ENCODE measurements around the gene TP53BP1.

Gene TP53BP1

GRCh38 chr15:43529587-43530345 lies 36.8 kb upstream of the TP53BP1 start:
- Histone ChIP-seq H3K9me2 (replicated peaks; ENCODE audit: low read depth, low read length) (no peaks in the 10 kb centered on the region), H4K20me1 (ENCODE audit: insufficient read depth, low read length, poor library complexity, severe bottlenecking) (no peaks in the 10 kb centered on the region), H3K9me3 (ENCODE audit: insufficient read depth, low read depth, low read length) (no peaks in the 10 kb centered on the region), H3K4me2 (ENCODE audit: low read depth, low read length, poor library complexity, severe bottlenecking) (no peak overlapping the region), H3K4me3 (ENCODE audit: low read length, poor library complexity, severe bottlenecking) (no peak overlapping the region), H3K36me3 (ENCODE audit: insufficient read depth, low read length) (peaks cover 12% of the 10 kb centered on the region; the same call in 1 of the 2 replicates), H3F3A (ENCODE audit: low read depth) (no peaks in the 10 kb centered on the region), H3K9ac (ENCODE audit: low read depth, low read length, poor library complexity, severe bottlenecking) (no peak overlapping the region), H3K79me2 (ENCODE audit: insufficient read depth, low read length) (no peaks in the 10 kb centered on the region), H3K4me1 (ENCODE audit: insufficient read depth, low read length, poor library complexity, severe bottlenecking) (no peaks in the 10 kb centered on the region), H2AFZ (ENCODE audit: low read length) (no peak overlapping the region), H3K27me3 (ENCODE audit: insufficient read depth, low read length, poor library complexity, severe bottlenecking) (no peaks in the 10 kb centered on the region)
- TF ChIP-seq, protein P1, sequence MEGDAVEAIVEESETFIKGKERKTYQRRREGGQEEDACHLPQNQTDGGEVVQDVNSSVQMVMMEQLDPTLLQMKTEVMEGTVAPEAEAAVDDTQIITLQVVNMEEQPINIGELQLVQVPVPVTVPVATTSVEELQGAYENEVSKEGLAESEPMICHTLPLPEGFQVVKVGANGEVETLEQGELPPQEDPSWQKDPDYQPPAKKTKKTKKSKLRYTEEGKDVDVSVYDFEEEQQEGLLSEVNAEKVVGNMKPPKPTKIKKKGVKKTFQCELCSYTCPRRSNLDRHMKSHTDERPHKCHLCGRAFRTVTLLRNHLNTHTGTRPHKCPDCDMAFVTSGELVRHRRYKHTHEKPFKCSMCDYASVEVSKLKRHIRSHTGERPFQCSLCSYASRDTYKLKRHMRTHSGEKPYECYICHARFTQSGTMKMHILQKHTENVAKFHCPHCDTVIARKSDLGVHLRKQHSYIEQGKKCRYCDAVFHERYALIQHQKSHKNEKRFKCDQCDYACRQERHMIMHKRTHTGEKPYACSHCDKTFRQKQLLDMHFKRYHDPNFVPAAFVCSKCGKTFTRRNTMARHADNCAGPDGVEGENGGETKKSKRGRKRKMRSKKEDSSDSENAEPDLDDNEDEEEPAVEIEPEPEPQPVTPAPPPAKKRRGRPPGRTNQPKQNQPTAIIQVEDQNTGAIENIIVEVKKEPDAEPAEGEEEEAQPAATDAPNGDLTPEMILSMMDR (conservative IDR thresholded peaks at IDR 0.05; ENCODE audit: low read length): no peak
- no peak for TF ChIP-seq EZH2phosphoT487 (IDR thresholded peaks at IDR 0.05; ENCODE audit: borderline replicate concordance)

DNA sequence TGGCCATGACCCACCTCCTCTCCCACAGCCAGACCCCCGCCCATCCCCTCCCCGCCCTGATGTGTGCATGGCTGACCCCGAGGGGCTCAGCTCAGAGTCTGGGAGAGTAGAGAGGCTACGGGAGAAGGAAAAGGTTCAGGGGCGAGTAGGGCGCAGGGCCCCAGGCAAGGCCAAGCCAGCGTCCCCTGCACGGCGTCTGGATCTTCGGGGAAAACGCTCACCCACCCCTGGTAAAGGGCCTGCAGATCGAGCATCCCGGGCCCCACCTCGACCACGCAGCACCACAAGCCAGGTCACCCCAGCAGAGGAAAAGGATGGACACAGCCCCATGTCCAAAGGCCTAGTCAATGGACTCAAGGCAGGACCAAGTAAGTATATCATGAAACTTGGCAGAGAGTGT lies 36.2 kb upstream of the TP53BP1 start:
- Histone ChIP-seq H2AFZ (ENCODE audit: low read length) (no peak overlapping the region), H3K36me3 (ENCODE audit: insufficient read depth, low read length) (peaks cover 6% of the 10 kb centered on the region; the same call in 1 of the 2 replicates), H3K79me2 (ENCODE audit: insufficient read depth, low read length) (no peaks in the 10 kb centered on the region), H3K9ac (ENCODE audit: low read depth, low read length, poor library complexity, severe bottlenecking) (no peak overlapping the region), H3K27me3 (ENCODE audit: insufficient read depth, low read length, poor library complexity, severe bottlenecking) (no peaks in the 10 kb centered on the region), H3K9me3 (ENCODE audit: insufficient read depth, low read depth, low read length) (no peaks in the 10 kb centered on the region), H4K20me1 (ENCODE audit: insufficient read depth, low read length, poor library complexity, severe bottlenecking) (no peaks in the 10 kb centered on the region), H3K4me1 (ENCODE audit: insufficient read depth, low read length, poor library complexity, severe bottlenecking) (no peaks in the 10 kb centered on the region), H3F3A (ENCODE audit: low read depth) (no peaks in the 10 kb centered on the region), H3K9me2 (replicated peaks; ENCODE audit: low read depth, low read length) (no peaks in the 10 kb centered on the region), H3K4me3 (ENCODE audit: low read length, poor library complexity, severe bottlenecking) (no peak overlapping the region), H3K4me2 (ENCODE audit: low read depth, low read length, poor library complexity, severe bottlenecking) (no peak overlapping the region)
- TF ChIP-seq EZH2phosphoT487 (IDR thresholded peaks at IDR 0.05; ENCODE audit: borderline replicate concordance): no peak
- TF ChIP-seq, protein P1 (conservative IDR thresholded peaks at IDR 0.05; ENCODE audit: low read length): no peak

- Histone ChIP-seq H3K79me2 (ENCODE audit: insufficient read depth, low read length) (no peaks in the 10 kb centered on the region), H3K9me3 (ENCODE audit: insufficient read depth, low read depth, low read length) (no peaks in the 10 kb centered on the region), H3K9me2 (replicated peaks; ENCODE audit: low read depth, low read length) (no peaks in the 10 kb centered on the region), H3K4me1 (ENCODE audit: insufficient read depth, low read length, poor library complexity, severe bottlenecking) (no peaks in the 10 kb centered on the region), H2AFZ (ENCODE audit: low read length) (no peak overlapping the region), H3F3A (ENCODE audit: low read depth) (no peaks in the 10 kb centered on the region), H3K36me3 (ENCODE audit: insufficient read depth, low read length) (peaks cover under 1% of the 10 kb centered on the region; the same call in 1 of the 2 replicates), H4K20me1 (ENCODE audit: insufficient read depth, low read length, poor library complexity, severe bottlenecking) (no peaks in the 10 kb centered on the region), H3K4me2 (ENCODE audit: low read depth, low read length, poor library complexity, severe bottlenecking) (no peak overlapping the region), H3K9ac (ENCODE audit: low read depth, low read length, poor library complexity, severe bottlenecking) (no peak overlapping the region), H3K27me3 (ENCODE audit: insufficient read depth, low read length, poor library complexity, severe bottlenecking) (no peaks in the 10 kb centered on the region), H3K4me3 (ENCODE audit: low read length, poor library complexity, severe bottlenecking) (no peak overlapping the region)
- TF ChIP-seq, protein P1 (conservative IDR thresholded peaks at IDR 0.05; ENCODE audit: low read length): no peak
- no peak for TF ChIP-seq EZH2phosphoT487 (IDR thresholded peaks at IDR 0.05; ENCODE audit: borderline replicate concordance)
These were observed 35.6 kb upstream of the TP53BP1 start for GRCh38 chr15:43528542-43529007.
